HG03439 (cell line): Measurements from ENCODE around the gene SLC9C2.
"Not testable (repeated sequence)": the region's sequence is repeated elsewhere in the genome, so short reads cannot be mapped to it uniquely, and the experiment has no call there.

Source experiments
- ATAC-seq: cut with Tn5 transposase; IDR thresholded peaks from one replicate; pipeline ENCODE4 v1.9.1; 2021; ENCODE audit warnings: mild to moderate bottlenecking, moderate library complexity; ENCODE audit not compliant: unreplicated experiment

The SLC9C2 gene, protein sequence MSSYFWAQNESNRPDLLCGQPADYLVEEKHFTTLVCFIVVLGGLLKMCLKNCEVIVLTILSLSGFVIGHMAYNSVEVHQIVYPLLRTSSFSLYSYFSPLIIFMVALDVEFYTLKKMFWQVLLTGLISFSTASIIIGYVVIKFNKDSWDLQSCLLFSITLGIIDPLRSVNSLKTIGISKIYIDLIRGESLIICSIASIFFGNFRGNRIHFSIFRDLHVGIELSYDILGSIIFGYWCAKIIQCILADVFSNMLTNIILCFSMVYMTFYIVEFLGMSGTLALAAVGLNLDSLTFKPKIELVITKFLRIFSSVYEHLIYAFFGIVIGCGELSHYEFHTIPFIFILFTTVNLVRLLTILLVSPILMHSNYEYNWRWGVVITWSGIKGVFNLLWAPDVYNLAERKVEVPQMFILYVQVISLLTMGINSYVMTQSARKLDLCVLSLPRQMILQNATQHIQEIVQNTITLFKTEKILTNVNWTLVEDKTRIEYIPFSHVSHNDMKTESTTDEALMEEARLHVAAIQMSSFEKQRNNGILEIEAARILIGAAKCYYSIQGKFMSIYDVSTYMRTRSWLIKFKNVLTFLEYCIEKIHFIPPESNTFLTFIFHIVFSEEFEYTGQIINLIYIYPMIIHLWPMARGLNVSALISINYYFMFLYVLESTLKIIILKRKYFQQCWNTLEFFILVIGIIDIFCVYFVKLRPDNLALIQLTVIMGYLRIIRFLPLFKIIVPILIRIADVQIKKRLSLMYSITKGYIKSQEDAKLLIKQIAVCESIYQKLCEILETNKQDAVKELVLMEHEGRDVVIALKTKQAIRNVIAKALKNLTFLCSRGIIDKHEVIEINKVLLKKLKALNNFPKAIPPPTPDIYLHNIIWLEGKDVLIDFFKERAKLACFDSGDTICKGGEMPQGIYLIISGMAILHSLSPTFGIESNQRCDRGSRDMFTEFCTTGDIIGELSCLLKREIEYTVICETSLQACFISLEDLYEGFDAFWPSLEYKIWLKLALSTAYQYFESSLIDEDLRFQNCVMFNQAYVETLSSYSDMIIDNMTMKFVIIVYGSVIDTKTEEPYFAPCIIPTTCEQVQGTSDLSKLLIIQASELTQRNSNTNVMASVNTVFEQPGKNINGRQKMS

DNA sequence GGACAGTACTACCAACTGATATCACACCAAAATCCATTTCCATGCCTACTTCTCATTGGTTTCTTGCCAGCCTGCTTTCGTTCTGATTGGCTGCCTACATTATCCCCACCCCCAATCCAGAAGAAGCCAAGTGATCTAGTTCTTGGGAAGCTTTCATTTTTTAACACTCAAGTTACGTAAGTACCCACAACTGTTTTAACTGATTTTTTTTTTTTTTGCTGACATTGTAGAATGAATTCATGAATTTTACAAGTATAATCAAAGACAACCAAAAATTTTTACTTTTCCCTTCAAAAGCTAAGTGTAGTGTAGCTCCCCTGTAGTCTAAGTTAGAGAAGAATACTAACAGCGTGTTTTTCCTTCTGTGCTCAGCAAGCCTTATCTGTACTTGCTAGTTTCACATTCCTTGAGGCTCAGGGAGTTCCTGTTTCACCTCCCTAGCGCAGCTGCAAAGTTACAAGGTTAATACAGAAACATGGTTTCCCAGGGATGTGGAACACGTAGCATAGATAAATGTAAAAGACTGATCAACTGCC lies at the start of gene SLC9C2:
TSS of gene SLC9C2 (minus strand) at position 17 of the 536 bp plus-strand sequence. CDS start 1,296 bp downstream, outside the sequence.
- ATAC-seq = no peak

DNA sequence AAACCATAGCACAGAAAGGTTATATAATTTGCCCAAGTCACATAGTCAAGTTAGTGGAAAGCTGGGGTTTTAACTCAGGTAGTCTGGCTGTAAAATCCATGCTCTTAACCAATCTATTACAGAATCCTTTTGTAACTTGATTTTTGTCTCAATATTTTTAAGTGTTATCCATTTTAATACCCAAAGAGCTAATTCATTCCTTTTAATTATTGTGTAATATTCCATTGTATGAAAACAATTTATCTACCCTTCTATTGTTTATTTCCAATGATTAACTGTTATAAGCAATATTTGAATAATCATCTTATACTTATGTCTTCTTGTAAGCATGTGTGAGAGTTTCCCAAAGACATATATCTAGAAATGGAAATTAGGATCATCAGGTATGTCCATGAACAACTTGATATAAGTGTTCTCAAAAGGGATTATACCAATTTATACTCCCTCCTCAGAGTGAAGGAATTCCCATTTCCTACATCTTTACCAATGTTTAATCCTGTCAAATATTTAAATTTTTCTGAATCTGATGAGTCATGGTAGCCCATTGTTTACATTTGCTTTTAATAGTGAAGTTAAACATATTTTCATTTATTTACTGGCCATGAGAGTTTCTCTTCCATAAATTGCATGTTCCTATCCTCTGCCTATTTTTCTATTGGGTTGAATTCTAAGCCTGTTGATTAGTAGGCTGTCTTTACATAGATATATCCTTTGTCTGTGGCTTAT lies 46.2 kb upstream of the SLC9C2 start:
- no peak for ATAC-seq

DNA sequence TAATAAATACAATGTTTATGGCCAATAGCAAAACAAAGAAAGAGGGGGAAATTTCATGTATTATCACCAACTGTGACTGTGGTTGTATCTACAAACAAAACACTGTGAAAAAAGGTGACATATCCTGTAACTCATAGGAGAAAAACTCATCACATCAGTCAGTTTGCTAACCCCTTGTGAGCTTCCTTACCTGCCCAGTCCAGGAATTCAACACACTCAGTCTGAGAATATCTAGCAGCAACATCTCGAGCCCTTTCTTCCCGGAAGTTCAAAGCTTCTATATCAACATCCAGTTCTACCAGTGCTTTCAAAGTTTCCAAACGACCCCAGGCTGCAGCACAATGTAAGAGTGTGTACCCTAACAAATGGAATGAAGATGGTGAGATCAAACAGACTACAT lies 43.8 kb upstream of the SLC9C2 start:
- ATAC-seq = no peak

DNA sequence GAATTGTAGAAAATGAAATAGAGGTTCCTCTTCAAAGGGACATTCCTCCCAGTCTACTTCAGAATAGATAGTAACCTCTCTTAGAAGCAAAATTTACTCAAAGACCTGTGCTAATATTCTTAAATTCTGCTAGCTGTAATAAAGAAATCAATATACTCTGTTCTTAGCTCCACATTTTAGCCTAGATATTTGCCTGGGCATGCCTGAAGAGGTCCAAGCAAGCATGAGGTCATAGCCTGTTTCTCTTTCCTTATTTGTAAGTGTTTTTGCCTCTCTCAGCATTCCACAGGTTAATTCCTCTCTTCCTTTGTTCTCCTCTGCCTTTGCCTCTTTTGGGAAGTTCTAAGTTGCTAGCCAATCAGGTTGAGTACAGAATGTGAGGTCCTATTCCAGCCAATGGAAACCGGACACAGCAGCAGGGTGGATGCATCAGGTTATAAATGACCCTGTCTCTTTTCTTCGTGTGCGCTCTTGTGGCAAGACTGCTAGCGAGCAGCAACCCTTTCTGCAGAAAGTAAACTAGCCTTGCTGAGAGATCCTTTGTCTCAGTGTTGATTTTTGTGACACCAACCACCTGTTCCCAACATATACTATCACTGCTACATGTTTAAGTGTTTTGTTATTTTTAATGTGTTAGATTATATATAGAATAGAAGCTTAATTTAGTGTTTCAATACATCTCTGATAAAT lies 39.7 kb upstream of the SLC9C2 start:
- not testable (repeated sequence) for ATAC-seq

DNA sequence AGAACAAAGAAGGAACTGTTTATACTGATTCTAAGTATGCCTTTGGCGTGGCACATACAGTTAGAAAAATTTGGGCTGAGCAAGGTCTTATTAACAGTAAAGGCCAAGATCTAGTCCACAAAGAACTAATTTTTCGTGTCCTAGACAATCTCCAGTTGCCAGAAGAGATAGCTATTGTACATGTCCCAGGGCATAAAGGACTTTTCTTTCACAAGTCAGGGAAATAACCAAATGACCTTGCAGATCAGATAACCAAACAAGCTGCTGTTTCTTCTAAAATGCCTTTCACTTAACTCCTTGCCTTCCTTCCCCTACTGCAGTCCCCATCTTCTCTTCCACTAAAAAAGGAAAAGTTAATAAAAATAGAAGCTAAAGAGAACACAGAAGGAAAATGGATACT lies 36.2 kb upstream of the SLC9C2 start:
- ATAC-seq = no peak

DNA sequence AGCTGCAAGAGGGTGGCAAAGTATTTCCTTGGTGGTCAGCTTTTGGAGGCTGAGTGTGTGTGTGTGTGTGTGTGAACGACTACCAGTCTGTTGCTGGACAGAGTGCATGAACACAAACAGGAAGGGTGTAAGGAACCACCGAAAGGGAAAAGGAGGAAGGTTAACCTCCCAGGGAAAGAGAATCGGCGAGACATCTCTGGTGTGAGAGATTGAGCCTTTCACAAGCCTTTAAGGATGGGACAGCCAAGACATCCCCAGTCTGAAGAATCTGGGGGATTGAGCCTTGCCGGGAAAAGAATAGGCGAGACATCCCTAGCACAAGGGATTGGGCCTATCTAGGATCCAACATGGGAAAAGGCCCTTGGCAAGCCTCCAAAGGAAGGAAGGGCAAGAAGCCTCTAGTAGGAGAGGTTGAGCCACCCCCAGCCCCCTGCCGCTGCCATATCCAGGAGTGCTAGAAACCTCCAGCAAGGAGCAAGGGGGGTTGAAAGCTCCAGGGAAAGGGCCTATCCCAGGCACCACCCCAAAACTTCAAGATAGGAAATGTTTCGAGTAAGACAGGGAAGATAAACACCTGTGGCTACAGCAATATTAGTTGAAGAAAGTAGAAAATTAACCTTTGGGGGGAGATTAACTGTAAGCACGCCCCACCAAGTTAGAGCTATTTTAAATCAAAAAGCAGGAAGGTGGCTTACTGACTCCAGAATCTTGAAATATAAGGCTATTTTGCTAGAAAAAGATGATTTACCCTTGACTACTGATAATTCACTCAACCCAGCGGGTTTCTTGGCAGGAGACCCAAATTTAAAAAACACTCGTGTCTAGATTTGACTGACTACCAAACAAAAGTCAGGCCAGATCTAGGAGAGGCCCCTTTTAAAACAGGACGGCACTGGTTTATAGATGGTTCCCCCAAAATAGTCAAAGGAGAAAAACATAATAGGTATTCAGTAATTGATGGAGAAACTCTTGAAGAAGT lies 35.5 kb upstream of the SLC9C2 start:
- ATAC-seq = no peak

DNA sequence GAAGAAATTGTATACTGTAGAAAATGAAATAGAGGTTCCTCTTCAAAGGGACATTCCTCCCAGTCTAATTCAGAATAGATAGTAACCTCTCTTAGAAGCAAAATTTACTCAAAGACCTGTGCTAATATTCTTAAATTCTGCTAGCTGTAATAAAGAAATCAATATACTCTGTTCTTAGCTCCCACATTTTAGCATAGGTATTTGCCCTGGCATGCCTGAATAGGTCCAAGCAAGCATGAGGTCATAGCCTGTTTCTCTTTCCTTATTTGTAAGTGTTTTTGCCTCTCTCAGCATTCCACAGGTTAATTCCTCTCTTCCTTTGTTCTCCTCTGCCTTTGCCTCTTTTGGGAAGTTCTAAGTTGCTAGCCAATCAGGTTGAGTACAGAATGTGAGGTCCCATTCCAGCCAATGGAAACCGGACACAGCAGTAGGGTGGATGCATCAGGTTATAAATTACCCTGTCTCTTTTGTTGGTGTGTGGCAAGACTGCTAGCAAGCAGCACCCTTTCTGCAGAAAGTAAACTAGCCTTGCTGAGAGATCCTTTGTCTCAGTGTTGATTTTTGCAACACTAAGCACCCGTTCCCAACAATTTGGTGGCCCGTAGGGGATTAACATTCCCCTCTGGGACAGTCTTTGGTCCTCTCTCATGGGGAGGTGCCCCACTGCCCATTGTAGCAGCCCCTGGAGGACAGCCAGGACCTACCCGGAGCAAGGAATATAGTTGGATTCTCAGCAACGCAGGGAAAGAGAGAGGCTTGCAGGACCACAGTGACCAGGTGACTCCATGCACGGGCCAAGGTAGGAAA lies 34.6 kb upstream of the SLC9C2 start:
- not testable (repeated sequence) for ATAC-seq

DNA sequence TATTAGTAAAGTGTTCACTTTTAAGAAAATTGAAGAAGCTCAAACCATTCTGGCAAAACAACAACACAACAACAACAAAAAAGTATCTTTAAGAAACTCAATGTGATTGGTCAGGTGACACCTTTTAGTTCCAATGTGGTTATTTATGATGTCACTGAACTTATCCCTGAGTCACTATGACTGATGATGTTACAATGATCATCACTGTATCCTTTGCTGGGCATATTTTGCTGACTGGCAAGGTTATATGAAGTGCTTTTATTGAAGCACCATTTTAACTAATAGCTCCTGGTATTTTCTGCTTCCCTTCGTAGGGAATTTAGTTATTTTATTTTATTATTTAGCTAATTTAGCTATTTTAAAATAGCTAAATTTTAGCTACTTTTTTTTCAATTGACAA lies 32.2 kb upstream of the SLC9C2 start, which contains the start of gene TEX50:
TSS of gene TEX50 (plus strand) at position 223 of the 400 bp plus-strand sequence. CDS start 184 bp downstream, outside the sequence.
- ATAC-seq = no peak

DNA sequence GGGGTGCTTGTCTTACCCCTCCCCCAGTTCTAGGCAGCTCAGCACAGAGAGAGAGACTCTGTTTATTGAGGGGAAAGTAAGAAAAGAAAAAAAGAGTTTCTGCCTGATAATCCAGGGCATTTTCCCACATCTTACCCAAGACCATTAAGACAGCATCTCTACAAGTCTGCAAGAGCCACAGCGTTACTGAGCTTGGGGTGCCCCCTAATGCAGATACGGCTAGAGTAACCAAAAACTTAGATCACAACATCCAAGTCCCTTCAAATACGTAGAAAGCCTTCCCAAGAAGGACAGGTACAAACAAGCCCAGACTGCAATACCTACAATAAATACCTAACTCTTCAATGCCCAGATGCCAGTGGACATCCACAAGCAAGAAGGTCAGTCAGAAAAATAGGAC lies 26.0 kb upstream of the SLC9C2 start:
- no peak for ATAC-seq

DNA sequence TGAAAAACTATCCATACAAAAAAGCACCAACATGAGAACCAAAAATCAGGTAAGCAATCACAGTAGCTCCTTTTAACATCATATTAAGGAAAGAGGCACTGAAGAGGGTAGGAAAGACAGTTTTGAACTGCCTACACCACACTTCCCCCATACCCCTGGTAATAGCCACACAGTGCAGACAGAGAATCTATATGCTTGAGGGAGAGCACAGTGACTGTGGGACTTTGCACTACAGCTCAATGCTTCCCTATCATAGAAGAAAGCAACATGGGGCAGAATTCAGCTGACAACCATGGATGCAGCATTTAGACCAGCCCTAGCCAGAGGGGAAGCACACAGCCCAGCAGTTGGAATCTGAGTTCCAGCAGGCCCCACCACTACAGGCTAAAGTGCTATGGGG lies 24.4 kb upstream of the SLC9C2 start:
- ATAC-seq = no peak

DNA sequence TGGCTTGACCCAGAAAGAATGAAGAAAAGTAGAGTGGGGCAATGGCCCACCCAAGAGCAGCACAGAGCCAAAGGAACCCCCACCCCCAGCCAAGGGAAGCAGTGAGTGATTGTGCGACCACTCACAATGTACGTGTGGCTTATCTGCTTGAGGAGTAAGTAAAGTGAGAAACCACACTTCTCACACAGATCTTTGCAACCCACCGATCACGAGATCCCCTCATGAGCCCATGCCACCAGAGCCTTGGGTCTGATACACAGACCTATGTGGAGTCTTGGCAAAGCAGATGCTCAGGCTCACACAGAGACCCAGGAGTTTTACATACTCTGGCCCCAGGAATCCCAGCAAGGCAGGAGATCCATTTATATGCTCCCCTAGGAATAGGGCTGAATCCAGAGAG lies 14.0 kb upstream of the SLC9C2 start:
- ATAC-seq = no peak

DNA sequence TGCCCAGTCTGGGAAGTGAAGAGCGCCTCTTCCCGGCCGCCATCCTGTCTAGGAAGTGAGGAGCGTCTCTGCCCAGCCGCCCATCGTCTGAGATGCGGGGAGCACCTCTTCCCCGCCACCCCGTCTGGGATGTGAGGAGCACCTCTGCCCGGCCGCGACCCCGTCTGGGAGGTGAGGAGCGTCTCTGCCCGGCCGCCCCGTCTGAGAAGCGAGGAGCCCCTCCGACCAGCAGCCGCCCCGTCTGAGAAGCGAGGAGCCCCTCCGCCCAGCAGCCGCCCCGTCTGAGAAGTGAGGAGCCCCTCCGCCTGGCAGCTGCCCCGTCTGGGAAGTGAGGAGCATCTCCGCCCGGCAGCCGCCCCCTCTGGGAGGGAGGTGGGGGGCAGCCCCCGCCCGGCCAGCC lies 10.2 kb upstream of the SLC9C2 start:
- not testable (repeated sequence) for ATAC-seq

DNA sequence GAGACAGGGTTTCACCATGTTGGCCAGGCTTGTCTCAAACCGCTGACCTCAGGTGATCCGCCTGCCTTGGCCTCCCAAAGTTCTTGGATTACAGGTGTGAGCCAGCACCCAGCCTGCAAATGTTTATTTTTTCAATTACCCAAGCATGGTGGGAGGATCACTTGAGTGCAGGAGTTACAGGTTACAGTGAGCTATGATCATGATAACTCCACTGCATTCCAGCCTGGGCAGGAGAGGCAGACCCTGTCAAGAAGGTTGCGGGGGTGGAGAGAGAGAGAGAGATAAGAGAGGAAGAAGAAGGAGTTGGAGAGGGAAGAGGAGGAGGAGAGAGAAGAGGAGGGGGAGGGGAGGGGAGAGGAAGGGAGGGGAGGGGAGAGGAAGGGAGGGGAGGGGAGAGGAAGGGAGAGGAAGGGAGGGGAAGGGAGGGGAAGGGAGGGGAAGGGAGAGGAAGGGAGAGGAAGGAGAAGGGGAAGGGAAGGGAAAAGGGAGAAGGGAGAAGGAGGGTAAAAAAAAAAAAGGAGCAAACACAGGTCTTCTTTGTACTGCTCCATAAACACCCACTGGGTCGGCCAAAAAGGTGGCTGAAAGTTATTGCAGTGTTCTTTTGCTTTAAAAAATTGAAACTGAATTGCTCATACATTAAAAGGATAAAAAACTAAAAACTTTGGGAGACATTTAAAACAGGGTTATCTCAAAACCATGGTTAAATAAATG lies 5.8 kb upstream of the SLC9C2 start:
- ATAC-seq = no peak

DNA sequence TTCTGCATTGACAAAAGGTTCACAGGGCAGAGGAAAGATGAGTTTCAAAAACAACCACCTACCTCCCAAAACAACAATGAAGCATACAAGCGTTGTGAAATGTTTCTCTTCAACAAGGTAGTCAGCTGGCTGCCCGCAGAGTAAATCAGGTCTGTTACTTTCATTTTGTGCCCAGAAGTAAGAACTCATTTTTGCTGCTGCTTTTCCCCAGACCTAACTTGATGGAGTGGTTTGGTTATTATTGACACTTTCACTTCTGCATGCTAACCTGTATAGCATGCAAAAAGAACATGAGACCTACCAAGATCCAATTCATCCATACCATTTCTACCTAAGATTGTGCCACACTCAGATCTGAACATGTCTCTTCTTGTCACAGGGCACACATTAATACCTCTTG lies 1.3 kb downstream of the SLC9C2 start:
- no peak for ATAC-seq

DNA sequence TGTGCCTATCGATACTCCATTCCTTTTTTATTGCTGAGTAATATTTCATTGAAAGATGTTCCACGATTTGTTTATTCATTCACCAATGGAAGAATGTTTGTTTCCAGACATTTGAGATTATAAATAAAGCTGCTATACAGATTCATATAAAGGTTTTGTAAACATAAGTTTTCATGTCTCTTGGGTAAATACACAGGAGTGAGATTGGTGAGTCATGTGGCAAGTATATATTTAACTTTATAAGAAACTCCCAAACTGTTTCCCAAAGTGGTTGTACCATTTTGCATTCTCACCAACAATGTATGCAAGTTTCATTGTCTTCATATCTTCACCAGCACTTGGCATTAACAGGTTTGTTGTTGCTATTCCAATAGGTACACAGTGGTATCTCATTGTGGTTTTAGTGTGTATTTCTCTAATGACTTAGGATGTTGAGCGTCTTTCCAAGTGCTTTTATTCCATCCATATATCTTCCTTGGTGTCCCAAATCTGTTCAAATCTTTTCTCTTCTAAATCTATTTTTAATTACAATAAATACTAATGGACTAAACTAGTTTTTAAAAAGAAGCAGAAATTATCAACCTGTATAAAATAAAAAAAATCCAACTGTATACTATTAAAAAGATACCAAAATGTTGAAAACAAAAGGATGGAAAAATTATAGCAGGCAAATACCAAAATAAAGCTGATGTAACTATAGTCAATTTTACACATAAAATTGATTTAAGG lies 6.6 kb downstream of the SLC9C2 start:
- no peak for ATAC-seq

DNA sequence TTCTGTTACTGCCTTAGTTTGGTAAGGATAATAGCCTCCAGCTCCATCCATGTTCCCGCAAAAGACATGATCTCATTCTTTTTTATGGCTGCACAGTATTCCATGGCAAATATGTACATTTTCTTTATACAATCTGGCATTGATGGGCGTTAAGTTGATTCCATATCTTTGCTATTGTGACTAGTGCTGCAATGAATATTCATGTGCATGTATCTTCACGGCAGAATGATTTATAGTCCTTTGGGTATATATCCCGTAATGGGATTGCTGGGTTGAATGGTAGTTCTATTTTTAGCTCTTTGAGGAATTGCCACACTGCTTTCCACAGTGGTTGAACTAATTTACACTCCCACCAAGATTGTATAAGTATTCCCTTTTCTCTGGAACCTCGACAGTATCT lies 11.7 kb downstream of the SLC9C2 start:
- not testable (repeated sequence) for ATAC-seq
